Skeletal muscle tissue (tissue), 4 donors: ENCODE data around the gene CLEC3B. TPM values are rescaled to one million over a fixed set of nuclear protein-coding genes. Genes with fewer than 3 reads are reported as not detected.
A peak's percentile ranks its signal among the peaks of the same experiment; 100 is the strongest.

Source experiments
- H3K27ac ChIP-seq: one replicate; pipeline ENCODE4 v1.7.0; 2013; ENCODE audit warnings: mild to moderate bottlenecking, low read depth, low read length, inconsistent platforms
- H3K27me3 ChIP-seq, 3 donors: one replicate each; pipeline ENCODE4 v1.7.0; 2013; ENCODE audit warnings: low read length in 3 of 3; ENCODE audit not compliant: control insufficient read depth in 3 of 3, insufficient read depth in 3 of 3
- H3K36me3 ChIP-seq, 3 donors: one replicate each; pipeline ENCODE4 v1.7.0; 2013; ENCODE audit warnings: low read length in 3 of 3; ENCODE audit not compliant: control insufficient read depth in 3 of 3, insufficient read depth in 3 of 3
- H3K4me1 ChIP-seq, 3 donors: one replicate each; pipeline ENCODE4 v1.7.0; 2013; ENCODE audit warnings: low read length in 3 of 3, mild to moderate bottlenecking in 3 of 3; ENCODE audit not compliant: control insufficient read depth in 3 of 3, insufficient read depth in 3 of 3
- H3K4me3 ChIP-seq, 3 donors: one replicate each; pipeline ENCODE4 v1.7.0; 2013; ENCODE audit warnings: low read length in 3 of 3
- H3K9ac ChIP-seq, 3 donors: one replicate each; pipeline ENCODE4 v1.7.0; 2013; ENCODE audit warnings: low read length in 3 of 3, mild to moderate bottlenecking in 3 of 3, moderate library complexity in 2 of 3, low read depth in 1 of 3
- H3K9me3 ChIP-seq, 3 donors: one replicate each; pipeline ENCODE4 v1.7.0; 2013; ENCODE audit warnings: low read length in 3 of 3; ENCODE audit not compliant: control insufficient read depth in 3 of 3
- total RNA-seq: library from RNA; depleted of rRNA; stranded (reverse); fragments of >200 nt; gene quantifications from one replicate; pipeline ENCODE4 v1.2.3, GENCODE V29; 2014
- donor health status: Osteomylitis.

CLEC3B gene
- total RNA-seq, 1 donor from 2014 or later = 129 TPM

- H3K4me3 ChIP-seq = no peak overlapping the region
- no peaks in the 10 kb centered on the region for H3K36me3 ChIP-seq
- peaks cover 8 to 27% (median 17%) of the 10 kb centered on the region in 3 donors for H3K4me1 ChIP-seq
- no peaks in the 10 kb centered on the region for H3K9me3 ChIP-seq
- H3K27me3 ChIP-seq = no peaks in the 10 kb centered on the region
- H3K9ac ChIP-seq = peak overlapping the region in 1 of 3 donors; percentile 14
- H3K27ac ChIP-seq = peak overlapping the region; percentile 74
Measured at GRCh38 chr3:45056608-45057301, 30.7 kb downstream of the CLEC3B start.

GRCh38 chr3:45057557-45057956 lies 31.5 kb downstream of the CLEC3B start:
- Histone ChIP-seq H3K4me1 (peaks cover 8 to 27% (median 17%) of the 10 kb centered on the region in 3 donors), H3K27ac (peak overlapping the region; percentile 74), H3K9me3 (no peaks in the 10 kb centered on the region)

GRCh38 chr3:45059132-45059531 lies 33.0 kb downstream of the CLEC3B start:
- H3K4me1 ChIP-seq = peaks cover 8 to 24% (median 17%) of the 10 kb centered on the region in 3 donors
- H3K9ac ChIP-seq = no peak overlapping the region
- no peaks in the 10 kb centered on the region for H3K36me3 ChIP-seq
- no peaks in the 10 kb centered on the region for H3K27me3 ChIP-seq
- no peaks in the 10 kb centered on the region for H3K9me3 ChIP-seq
- no peak overlapping the region for H3K4me3 ChIP-seq
- H3K27ac ChIP-seq = no peak overlapping the region

More at GRCh38 chr3:45057557-45057956, 31.5 kb downstream of the CLEC3B start:
- Histone ChIP-seq H3K9ac (no peak overlapping the region), H3K27me3 (no peaks in the 10 kb centered on the region), H3K36me3 (no peaks in the 10 kb centered on the region), H3K4me3 (no peak overlapping the region)

GRCh38 chr3:45060165-45060892 lies 34.2 kb downstream of the CLEC3B start:
- Histone ChIP-seq H3K27me3 (no peaks in the 10 kb centered on the region), H3K9ac (no peak overlapping the region), H3K9me3 (no peaks in the 10 kb centered on the region), H3K27ac (no peak overlapping the region), H3K36me3 (no peaks in the 10 kb centered on the region), H3K4me3 (no peak overlapping the region), H3K4me1 (peaks cover 5 to 22% (median 16%) of the 10 kb centered on the region in 3 donors)

- no peaks in the 10 kb centered on the region for H3K9me3 ChIP-seq
- H3K4me3 ChIP-seq = no peak overlapping the region
- H3K4me1 ChIP-seq = peaks cover 2 to 5% (median 4%) of the 10 kb centered on the region in 3 donors
- no peaks in the 10 kb centered on the region for H3K36me3 ChIP-seq
- no peak overlapping the region for H3K27ac ChIP-seq
- no peaks in the 10 kb centered on the region for H3K27me3 ChIP-seq
- H3K9ac ChIP-seq = no peak overlapping the region
Measured at GRCh38 chr3:45062697-45063070, 36.6 kb downstream of the CLEC3B start.

- no peaks in the 10 kb centered on the region for H3K9me3 ChIP-seq
- H3K27ac ChIP-seq = peak overlapping the region; percentile 32
- H3K36me3 ChIP-seq = no peaks in the 10 kb centered on the region
- peaks cover 2 to 5% (median 4%) of the 10 kb centered on the region in 3 donors for H3K4me1 ChIP-seq
- no peaks in the 10 kb centered on the region for H3K27me3 ChIP-seq
- H3K4me3 ChIP-seq = no peak overlapping the region
- H3K9ac ChIP-seq = no peak overlapping the region
Measured at GRCh38 chr3:45064512-45065372, 38.6 kb downstream of the CLEC3B start.

- no peak overlapping the region for H3K27ac ChIP-seq
- no peaks in the 10 kb centered on the region for H3K9me3 ChIP-seq
- no peak overlapping the region for H3K9ac ChIP-seq
- no peaks in the 10 kb centered on the region for H3K36me3 ChIP-seq
- peaks cover 2 to 5% (median 4%) of the 10 kb centered on the region in 3 donors for H3K4me1 ChIP-seq
- H3K27me3 ChIP-seq = no peaks in the 10 kb centered on the region
- no peak overlapping the region for H3K4me3 ChIP-seq
Measured at GRCh38 chr3:45065373-45065720, 39.2 kb downstream of the CLEC3B start.

- no peak overlapping the region for H3K4me3 ChIP-seq
- H3K9me3 ChIP-seq = no peaks in the 10 kb centered on the region
- peaks cover 2 to 5% (median 4%) of the 10 kb centered on the region in 3 donors for H3K4me1 ChIP-seq
- no peaks in the 10 kb centered on the region for H3K27me3 ChIP-seq
- no peaks in the 10 kb centered on the region for H3K36me3 ChIP-seq
- no peak overlapping the region for H3K9ac ChIP-seq
- no peak overlapping the region for H3K27ac ChIP-seq
Measured at GRCh38 chr3:45066109-45066801, 40.2 kb downstream of the CLEC3B start.

- Histone ChIP-seq H3K27me3 (no peaks in the 10 kb centered on the region), H3K4me1 (peaks cover 2 to 5% (median 4%) of the 10 kb centered on the region in 3 donors), H3K4me3 (no peak overlapping the region), H3K36me3 (no peaks in the 10 kb centered on the region), H3K9me3 (no peaks in the 10 kb centered on the region), H3K27ac (no peak overlapping the region), H3K9ac (no peak overlapping the region)
Measured at GRCh38 chr3:45067486-45067885, 41.4 kb downstream of the CLEC3B start.
